Renal cortical epithelial cell (primary cell): ENCODE measurements around the gene SUB1. TPM values are rescaled to one million over a fixed set of nuclear protein-coding genes. Genes with fewer than 3 reads are reported as not detected.

ENCODE experiments used
- DNase-seq: peaks from one replicate; pipeline ENCODE4 v3.0.0-alpha.2; 2011; ENCODE audit warnings: low read depth
- total RNA-seq: library from RNA; depleted of rRNA; stranded (reverse); fragments of >200 nt; gene quantifications from 2 replicates; pipeline ENCODE4 v1.2.3, GENCODE V29; 2014

SUB1 gene
- total RNA-seq, 1 donor from 2014 or later = 319 TPM

- DNase-seq = peak; percentile 33
These were observed 57.1 kb downstream of the SUB1 start for GRCh38 chr5:32642276-32643002.

- DNase-seq = no peak
These were observed 59.9 kb downstream of the SUB1 start for GRCh38 chr5:32645246-32645645.

GRCh38 chr5:32646061-32646969, 61.0 kb downstream of the SUB1 start:
- no peak for DNase-seq

- DNase-seq = no peak
These were observed 65.7 kb downstream of the SUB1 start for GRCh38 chr5:32651088-32651487.

- DNase-seq = no peak
These were observed 66.3 kb downstream of the SUB1 start for GRCh38 chr5:32651638-32652037.

Other genes with a start within 250 kb of the SUB1 start
- 69.3 and 125 TPM in 2 replicates for gene ZFR, start 140.8 kb upstream of the SUB1 start, total RNA-seq
- gene NPR3, start 125.8 kb downstream of the SUB1 start, total RNA-seq = 2.8 and 16.0 TPM in 2 replicates